HepG2 (cell line): ENCODE results near the gene RBM12. TPM values are rescaled to one million over a fixed set of nuclear protein-coding genes. Genes with fewer than 3 reads are reported as not detected.

Experiments
- ADNP ChIP-seq: sonication (generic); formaldehyde crosslinking; IDR thresholded peaks from 2 replicates; pipeline ENCODE4 v1.4.0; 2020; ENCODE audit warnings: missing genetic modification reagents
- ASH2L ChIP-seq: fragments of 300-600, 200-600 bp; sonication (generic); IDR thresholded peaks from 2 replicates; pipeline ENCODE4 v1.7.0; 2017; ENCODE audit warnings: low read depth, mild to moderate bottlenecking, moderate library complexity, mixed read lengths, low read length; ENCODE audit not compliant: insufficient read length
- ATF1 ChIP-seq: IDR thresholded peaks from 2 replicates; pipeline ENCODE4 v1.6.1; 2016; ENCODE audit warnings: mild to moderate bottlenecking, control low read depth
- ATF4 ChIP-seq, 2 experiments: fragments of 450-650 bp in 1 of 2; sonication (generic) in 1 of 2; formaldehyde crosslinking; IDR thresholded peaks; 2 replicates each; pipeline versions ENCODE4 v1.5.0 to v1.8.0; 2020 to 2022; ENCODE audit warnings: mild to moderate bottlenecking in 1 of 2, missing genetic modification reagents in 1 of 2
- CENPT ChIP-seq: sonication (generic); formaldehyde crosslinking; IDR thresholded peaks from 2 replicates; pipeline ENCODE4 v1.8.0; 2022; ENCODE audit warnings: low read depth, mild to moderate bottlenecking, moderate library complexity, missing genetic modification reagents
- HNF1B ChIP-seq: sonication (generic); formaldehyde crosslinking; IDR thresholded peaks from 2 replicates; pipeline ENCODE4 v1.5.1; 2020; ENCODE audit warnings: mild to moderate bottlenecking, moderate library complexity, missing genetic modification reagents
- IKZF4 ChIP-seq: sonication (generic); formaldehyde crosslinking; IDR thresholded peaks from 2 replicates; pipeline ENCODE4 v1.5.1; 2020; ENCODE audit warnings: borderline replicate concordance, mild to moderate bottlenecking, low read depth, missing genetic modification reagents; ENCODE audit errors: not compliant biosample characterization
- KDM5B ChIP-seq: sonication (generic); formaldehyde crosslinking; IDR thresholded peaks from 2 replicates; pipeline ENCODE4 v1.4.0; 2020; ENCODE audit warnings: missing genetic modification reagents, mild to moderate bottlenecking, borderline replicate concordance
- KMT2A ChIP-seq: sonication (generic); formaldehyde crosslinking; IDR thresholded peaks from 2 replicates; pipeline ENCODE4 v1.4.0; 2020; ENCODE audit warnings: missing genetic modification reagents
- PAF1 ChIP-seq: IDR thresholded peaks from 2 replicates; pipeline ENCODE4 v1.6.1; 2016; ENCODE audit warnings: missing genetic modification reagents, missing compliant biosample characterization
- RAD51 ChIP-seq: fragments of 450-650 bp; IDR thresholded peaks from 2 replicates; pipeline ENCODE4 v1.6.1; 2016; ENCODE audit warnings: borderline replicate concordance
- RBFOX2 ChIP-seq: fragments of 200-400 bp; formaldehyde crosslinking; IDR thresholded peaks from 2 replicates; pipeline ENCODE4 v1.6.1; 2017; ENCODE audit warnings: low read depth, mild to moderate bottlenecking, low read length
- RBM22 ChIP-seq: fragments of 200-400 bp; formaldehyde crosslinking; optimal IDR thresholded peaks from 2 replicates; pipeline ENCODE3; 2017; ENCODE audit warnings: mild to moderate bottlenecking, low read length, moderate library complexity
- SRSF4 ChIP-seq: fragments of 200-400 bp; formaldehyde crosslinking; IDR thresholded peaks from one replicate; pipeline ENCODE4 v1.6.1; 2018; ENCODE audit warnings: mild to moderate bottlenecking, low read depth, low read length, moderate library complexity; ENCODE audit not compliant: poor library complexity, severe bottlenecking
- ZBTB8A ChIP-seq: sonication (generic); formaldehyde crosslinking; IDR thresholded peaks from 2 replicates; pipeline ENCODE4 v1.4.0; 2020; ENCODE audit warnings: mild to moderate bottlenecking, low read depth, missing genetic modification reagents, borderline replicate concordance
- ZNF205 ChIP-seq: IDR thresholded peaks from 2 replicates; pipeline ENCODE4 v1.6.1; 2018; ENCODE audit warnings: missing biosample characterization, missing genetic modification reagents
- ZNF225 ChIP-seq: sonication (generic); formaldehyde crosslinking; IDR thresholded peaks from 2 replicates; pipeline ENCODE4 v1.4.0; 2020; ENCODE audit warnings: mild to moderate bottlenecking, missing genetic modification reagents
- ZNF512B ChIP-seq: sonication (generic); formaldehyde crosslinking; IDR thresholded peaks from 2 replicates; pipeline ENCODE4 v1.5.1; 2020; ENCODE audit warnings: missing genetic modification reagents, mild to moderate bottlenecking, borderline replicate concordance
- ZNF563 ChIP-seq: sonication (generic); formaldehyde crosslinking; IDR thresholded peaks from 2 replicates; pipeline ENCODE4 v1.8.0; 2022; ENCODE audit warnings: mild to moderate bottlenecking, moderate library complexity, missing genetic modification reagents
- ZNF607 ChIP-seq: sonication (generic); formaldehyde crosslinking; IDR thresholded peaks from 2 replicates; pipeline ENCODE4 v1.5.1; 2020; ENCODE audit warnings: missing genetic modification reagents, mild to moderate bottlenecking, borderline replicate concordance
- ZNF672 ChIP-seq: sonication (generic); formaldehyde crosslinking; IDR thresholded peaks from 2 replicates; pipeline ENCODE4 v1.8.1; 2022; ENCODE audit warnings: missing genetic modification reagents
- ZNF773 ChIP-seq: sonication (generic); formaldehyde crosslinking; IDR thresholded peaks from 2 replicates; pipeline ENCODE4 v1.4.0; 2020; ENCODE audit warnings: missing genetic modification reagents, borderline replicate concordance
- ZNF777 ChIP-seq: sonication (generic); formaldehyde crosslinking; IDR thresholded peaks from 2 replicates; pipeline ENCODE4 v1.4.0; 2020; ENCODE audit warnings: missing genetic modification reagents
- ZNF782 ChIP-seq: sonication (generic); formaldehyde crosslinking; IDR thresholded peaks from 2 replicates; pipeline ENCODE4 v1.4.0; 2020; ENCODE audit warnings: missing genetic modification reagents, mild to moderate bottlenecking, borderline replicate concordance
- ZNF841 ChIP-seq: sonication (generic); formaldehyde crosslinking; IDR thresholded peaks from 2 replicates; pipeline ENCODE4 v1.8.1; 2023; ENCODE audit warnings: missing genetic modification reagents, borderline replicate concordance
- ZNF850 ChIP-seq: sonication (generic); formaldehyde crosslinking; conservative IDR thresholded peaks from 2 replicates; pipeline ENCODE4 v1.9.0; 2021; ENCODE audit warnings: mild to moderate bottlenecking, missing genetic modification reagents
- polyA plus RNA-seq, 8 experiments: library from polyadenylated mRNA; depleted of rRNA in 3 of 8; stranded (reverse) in 7 of 8; unstranded in 1 of 8; fragments of >200 nt; fragmentation: Illumina TruSeq in 4 of 8; extraction: Trizol in 4 of 8; gene quantifications; 2 replicates each; pipeline versions ENCODE4 v1.2.1 to v1.2.3, GENCODE V29; 2011 to 2016; ENCODE audit warnings: low read depth in 4 of 8, missing spikeins in 1 of 8, mixed read lengths in 1 of 8; ENCODE audit not compliant: insufficient read depth in 1 of 8
- total RNA-seq, 5 experiments: library from RNA; depleted of rRNA; stranded (reverse); fragments of >200 nt; fragmentation: Illumina TruSeq; extraction: Trizol; gene quantifications; 2 replicates each; pipeline ENCODE4 v1.2.3, GENCODE V29; 2016; ENCODE audit warnings: low read depth in 1 of 5

RBM12 gene
- total and polyA plus RNA-seq, 2 of the 13 experiments (the other 11 are each of a cell fraction or from before 2014, with no cell fraction given) = 97.9 to 104 TPM

GRCh38 chr20:35704514-35705261 is 40.0 kb upstream of the RBM12 start (continued):
- TF ChIP-seq ZNF773 (CRISPR knock-in tag) (no peak), ZNF850 (0 out of 2 replicates have a peak, but pooled peaks have one; percentile 24), ZNF777 (no peak), ZNF512B (CRISPR knock-in tag) (no peak), ZNF205 (CRISPR knock-in tag) (no peak), HNF1B (CRISPR knock-in tag) (no peak), RAD51 (no peak), IKZF4 (no peak), ATF1 (CRISPR knock-in tag) (no peak), RBFOX2 (peak; percentile 74), ATF4 (CRISPR knock-in tag; IDR thresholded peaks at IDR 0.05) (no peak), ZNF841 (CRISPR knock-in tag) (peak; percentile 41; the same call in 1 of the 2 replicates), ZNF672 (CRISPR knock-in tag) (no peak), KMT2A (CRISPR knock-in tag) (no peak), ZNF782 (CRISPR knock-in tag) (no peak), SRSF4 (peak; percentile 31), CENPT (CRISPR knock-in tag) (no peak), ASH2L (no peak), ZNF563 (CRISPR knock-in tag) (no peak), ZBTB8A (CRISPR knock-in tag) (no peak), ADNP (CRISPR knock-in tag) (no peak), RBM22 (peak; percentile 58), ZNF225 (CRISPR knock-in tag) (no peak), KDM5B (CRISPR knock-in tag) (no peak), ZNF607 (no peak), PAF1 (CRISPR knock-in tag) (peak; percentile 91)
